GM12874 (cell line): ENCODE results near the gene CNR2.

Experiments
- CTCF ChIP-seq: IDR thresholded peaks from 2 replicates; pipeline ENCODE4 v1.5.1; 2011; ENCODE audit warnings: low read depth, mild to moderate bottlenecking, control low read depth, low read length, moderate library complexity; ENCODE audit not compliant: insufficient read depth

Gene CNR2

GRCh38 chr1:23924601-23925000, 11.4 kb upstream of the CNR2 start:
- TF ChIP-seq CTCF = no peak

GRCh38 chr1:23923592-23924499, 10.7 kb upstream of the CNR2 start:
- no peak for TF ChIP-seq CTCF

DNA sequence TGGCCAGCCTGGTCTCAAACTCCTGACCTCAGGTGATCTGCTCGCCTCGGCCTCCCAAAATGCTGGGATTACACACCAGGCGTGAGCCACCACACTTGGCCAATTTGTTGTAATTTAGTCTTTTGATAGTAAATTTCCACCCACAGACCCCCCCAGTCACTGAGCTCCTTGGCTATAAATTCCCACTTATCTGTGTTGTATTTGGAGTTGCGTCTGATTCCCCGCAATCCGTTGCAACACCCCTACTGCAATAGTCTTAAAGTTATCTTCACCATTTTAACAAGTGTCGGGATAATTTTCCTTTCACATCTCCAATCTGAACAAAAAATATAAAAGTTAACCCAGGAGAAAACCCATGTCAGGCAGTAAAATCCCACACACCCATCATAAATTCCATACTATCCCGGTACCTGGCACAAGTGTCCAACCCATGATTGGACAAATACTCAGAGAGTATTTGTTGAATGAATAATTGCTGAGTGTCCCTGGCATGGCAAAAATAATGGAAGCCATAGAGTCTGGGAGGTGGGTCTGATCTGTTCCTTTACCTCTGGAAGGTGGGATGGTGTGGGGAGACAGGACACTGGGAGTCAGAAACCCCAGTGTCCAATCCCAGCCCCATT, 9.3 kb upstream of the CNR2 start:
- TF ChIP-seq CTCF = no peak

- peak; percentile 88 for TF ChIP-seq CTCF
These were observed 3.3 kb upstream of the CNR2 start for GRCh38 chr1:23916209-23917131.

GRCh38 chr1:23915466-23915865, 2.3 kb upstream of the CNR2 start:
- no peak for TF ChIP-seq CTCF

DNA sequence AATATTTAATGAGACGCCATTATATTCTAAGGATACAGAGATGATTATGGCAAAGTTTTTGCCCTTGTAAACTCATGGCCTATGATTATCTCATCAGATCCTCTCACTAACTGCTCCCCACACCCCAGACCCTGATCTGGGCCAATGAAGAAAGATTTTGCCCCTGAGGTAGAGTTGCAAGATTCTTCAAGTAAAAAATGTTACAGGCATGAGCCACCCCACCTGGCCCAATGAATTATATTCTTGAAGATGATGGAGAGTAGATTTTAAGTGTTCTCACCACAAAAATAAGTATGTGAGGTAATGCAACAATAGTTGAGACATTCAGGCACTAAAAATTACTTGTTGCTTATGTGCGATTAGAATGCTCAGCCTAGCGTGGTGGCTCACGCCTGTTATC, 1.8 kb upstream of the CNR2 start:
- TF ChIP-seq CTCF = no peak

- TF ChIP-seq CTCF = no peak
These were observed 1.2 kb downstream of the CNR2 start for GRCh38 chr1:23911921-23912320.
